GM10266 (cell line): Measurements from ENCODE around the gene ATP5F1C.

ENCODE experiments used
- DNase-seq: peaks from one replicate; pipeline ENCODE4 v3.0.0; 2012; ENCODE audit errors: extremely low spot score
- TF ChIP-seq, protein P1 (sequence below): IDR thresholded peaks from 2 replicates; pipeline ENCODE4 v1.5.1; 2012; ENCODE audit warnings: mild to moderate bottlenecking, low read depth; ENCODE audit not compliant: control insufficient read depth, insufficient read depth; ENCODE audit errors: missing control alignments

ATP5F1C gene

DNA sequence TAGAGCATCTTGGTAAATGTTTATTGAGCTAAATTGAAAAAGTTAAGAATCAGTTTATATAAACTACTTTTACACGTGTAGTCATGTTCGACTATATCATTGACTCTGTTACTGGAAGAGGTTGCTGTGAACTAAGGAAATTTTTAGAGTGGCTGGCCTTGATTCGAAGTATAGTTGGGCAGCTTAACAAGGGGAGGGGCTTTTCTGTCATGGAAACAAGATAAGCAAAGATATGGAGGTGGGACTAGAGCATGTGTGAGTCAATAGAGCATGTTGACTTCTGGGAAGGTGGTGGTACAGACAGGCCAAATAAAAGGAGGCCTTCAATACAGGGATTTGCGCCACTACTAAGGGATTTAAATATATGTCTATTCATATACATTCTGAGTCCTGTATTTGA lies 7.6 kb downstream of the ATP5F1C start:
- TF ChIP-seq, protein P1, sequence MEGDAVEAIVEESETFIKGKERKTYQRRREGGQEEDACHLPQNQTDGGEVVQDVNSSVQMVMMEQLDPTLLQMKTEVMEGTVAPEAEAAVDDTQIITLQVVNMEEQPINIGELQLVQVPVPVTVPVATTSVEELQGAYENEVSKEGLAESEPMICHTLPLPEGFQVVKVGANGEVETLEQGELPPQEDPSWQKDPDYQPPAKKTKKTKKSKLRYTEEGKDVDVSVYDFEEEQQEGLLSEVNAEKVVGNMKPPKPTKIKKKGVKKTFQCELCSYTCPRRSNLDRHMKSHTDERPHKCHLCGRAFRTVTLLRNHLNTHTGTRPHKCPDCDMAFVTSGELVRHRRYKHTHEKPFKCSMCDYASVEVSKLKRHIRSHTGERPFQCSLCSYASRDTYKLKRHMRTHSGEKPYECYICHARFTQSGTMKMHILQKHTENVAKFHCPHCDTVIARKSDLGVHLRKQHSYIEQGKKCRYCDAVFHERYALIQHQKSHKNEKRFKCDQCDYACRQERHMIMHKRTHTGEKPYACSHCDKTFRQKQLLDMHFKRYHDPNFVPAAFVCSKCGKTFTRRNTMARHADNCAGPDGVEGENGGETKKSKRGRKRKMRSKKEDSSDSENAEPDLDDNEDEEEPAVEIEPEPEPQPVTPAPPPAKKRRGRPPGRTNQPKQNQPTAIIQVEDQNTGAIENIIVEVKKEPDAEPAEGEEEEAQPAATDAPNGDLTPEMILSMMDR = no peak
- no peak for DNase-seq

GRCh38 chr10:7797582-7797981 lies 9.6 kb downstream of the ATP5F1C start:
- TF ChIP-seq, protein P1 = no peak
- no peak for DNase-seq

GRCh38 chr10:7802606-7803005 lies 14.6 kb downstream of the ATP5F1C start:
- DNase-seq = no peak
- TF ChIP-seq, protein P1 = no peak

GRCh38 chr10:7804216-7804615 lies 16.2 kb downstream of the ATP5F1C start:
- TF ChIP-seq, protein P1 = no peak
- DNase-seq = no peak

DNA sequence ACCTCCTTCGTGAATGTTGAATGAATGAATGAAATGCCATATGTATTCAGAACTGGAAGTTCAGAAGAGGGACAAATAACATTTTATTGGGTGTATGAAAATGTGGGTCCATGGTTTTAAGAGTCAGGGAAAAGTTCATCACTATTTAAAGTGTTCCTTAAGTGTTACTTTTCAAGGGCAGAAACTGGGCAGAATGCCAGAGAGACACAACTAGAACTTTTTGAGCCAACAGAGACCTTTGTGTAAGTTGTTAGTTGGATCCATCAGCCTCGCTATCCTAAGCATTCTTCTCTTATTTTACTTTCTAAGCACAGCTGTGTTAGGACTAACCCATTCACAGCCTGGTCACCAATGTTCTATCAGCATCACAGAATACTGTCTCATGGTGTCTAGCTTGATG lies 16.8 kb downstream of the ATP5F1C start:
- TF ChIP-seq, protein P1 = no peak

DNA sequence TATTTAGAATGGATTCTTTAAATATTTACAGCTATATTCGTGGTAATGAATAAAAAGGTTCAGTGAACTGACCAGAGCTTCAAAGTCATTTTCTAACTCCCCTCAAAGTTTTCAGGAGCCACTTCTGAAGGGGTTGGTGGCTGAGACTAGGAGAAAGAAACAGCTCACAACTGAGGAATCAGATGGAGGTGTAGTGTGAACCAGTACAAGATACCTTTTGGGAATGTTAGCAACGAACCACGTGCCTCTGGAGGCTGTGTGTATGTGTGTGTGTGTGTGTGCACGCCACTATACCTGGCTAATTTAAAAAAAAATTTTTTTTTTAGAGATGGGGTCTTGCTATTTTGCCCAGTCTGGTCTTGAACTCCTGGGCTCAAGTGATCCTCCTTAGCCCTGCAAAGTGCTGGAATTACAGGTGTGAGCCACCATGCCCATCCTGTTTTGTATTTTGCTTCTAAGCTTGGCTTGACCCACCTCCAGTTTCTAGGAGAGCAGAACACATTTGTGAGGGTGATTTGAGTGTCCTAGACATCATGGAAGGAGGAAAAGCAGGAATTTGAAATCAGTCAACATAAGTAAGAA lies 20.8 kb downstream of the ATP5F1C start:
- TF ChIP-seq, protein P1 = no peak

More for the DNA sequence above, 16.8 kb downstream of the ATP5F1C start:
- no peak for DNase-seq

DNA sequence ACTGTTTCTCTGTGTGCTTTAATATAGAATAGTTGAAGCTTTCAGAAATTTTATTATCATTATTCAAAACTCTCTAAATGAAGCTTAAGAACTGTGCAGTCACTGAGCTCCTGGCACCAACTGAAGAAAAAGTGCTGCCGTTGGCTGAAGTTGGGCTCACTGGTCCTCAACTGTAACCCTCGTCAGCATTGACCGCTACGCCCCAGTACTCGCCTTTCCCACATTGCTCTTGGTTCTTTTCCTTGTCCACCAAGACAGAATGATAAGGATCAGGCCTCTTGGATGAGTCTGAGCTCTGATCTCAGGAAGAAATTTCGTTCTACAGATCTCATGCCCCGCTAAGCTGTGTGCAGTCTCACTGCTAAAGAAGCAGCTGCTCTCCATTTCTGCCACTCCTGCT lies 22.5 kb downstream of the ATP5F1C start:
- TF ChIP-seq, protein P1 = no peak
- no peak for DNase-seq

More for the DNA sequence above, 20.8 kb downstream of the ATP5F1C start:
- DNase-seq = no peak
